Measurements from ENCODE around the gene HSDL2.

GRCh38 chr9:112475318-112475717 lies 95.4 kb downstream of the HSDL2 start:
- TF ChIP-seq CREB5 (CRISPR knock-in tag; IDR thresholded peaks at IDR 0.05; ENCODE audit: low read depth) (no peak), TOX (CRISPR knock-in tag; IDR thresholded peaks at IDR 0.05; ENCODE audit: borderline replicate concordance) (no peak), ZFP3 (CRISPR knock-in tag; IDR thresholded peaks at IDR 0.05) (no peak), POU6F1 (CRISPR knock-in tag; IDR thresholded peaks at IDR 0.05; ENCODE audit: borderline replicate concordance, low read depth) (no peak)

Data from SK-N-SH treated with all-trans-retinoic acid at 6 μM for 48 hours (cell line).